K562 (cell line): ENCODE measurements around the gene LST1. TPM values are rescaled to one million over a fixed set of nuclear protein-coding genes. Genes with fewer than 3 reads are reported as not detected.

Source experiments
- ATAC-seq: fragments of 200-7000 bp; cut with Tn5 transposase; 3 replicates; pipeline ENCODE4 v1.9.1; 2020; ENCODE audit warnings: moderate library complexity
- BruUV-seq: library from RNA; stranded (reverse); fragments of 400-500 nt; replicated peaks from 2 replicates; lab custom pipeline; 2021; lab: Mats Ljungman, UMichigan
- CTCF ChIA-PET: fragments of 300-600 bp; formaldehyde crosslinking; extraction: SDS; loops from one replicate; lab custom pipeline; 2021; ENCODE audit warnings: low intra/inter-chr PET ratio; lab: Yijun Ruan, JAX
- POLR2A ChIA-PET: fragments of 300-600, 350-650 bp; sonication (Branson Sonifier 250); formaldehyde crosslinking; extraction: SDS; loops from one replicate; lab custom pipeline; 2021; ENCODE audit warnings: antibody characterized with exemption, inconsistent platforms; lab: Yijun Ruan, JAX
- DNase-seq, 4 experiments: peaks; one replicate each; pipeline versions ENCODE4 v3.0.0 to v3.0.0-alpha.2; 2011 to 2018; ENCODE audit warnings: low spot score in 3 of 4, mixed read lengths in 3 of 4; ENCODE audit errors: extremely low read depth in 1 of 4
- FAIRE-seq: peaks from 2 replicates; lab custom pipeline; 2011; peaks lifted over from hg19 to GRCh38; lab: Jason Lieb, UNC
- H2AFZ ChIP-seq: 2 replicates; pipeline ENCODE4 v1.6.0; 2011; ENCODE audit warnings: low read depth, low read length, control low read depth, inconsistent platforms
- H3K27ac ChIP-seq: fragments of 200-600 bp; 3 replicates; pipeline ENCODE4 v1.8.0; 2011; ENCODE audit warnings: low read depth, mild to moderate bottlenecking, control low read depth, inconsistent platforms, low read length, moderate library complexity, mixed read lengths; ENCODE audit errors: extremely low read depth
- H3K27me3 ChIP-seq, 2 experiments: fragments of 300-600 bp in 1 of 2; 2 replicates in 1 of 2; 3 replicates in 1 of 2; pipeline versions ENCODE4 v1.6.0 to v1.8.0; 2011; ENCODE audit warnings: inconsistent platforms in 2 of 2, low read length in 2 of 2, mild to moderate bottlenecking in 1 of 2, mixed read lengths in 1 of 2, moderate library complexity in 1 of 2; ENCODE audit not compliant: control insufficient read depth in 2 of 2, insufficient read depth in 2 of 2
- H3K36me3 ChIP-seq: fragments of 300-600 bp; 3 replicates; pipeline ENCODE4 v1.8.0; 2011; ENCODE audit warnings: mild to moderate bottlenecking, low read length, inconsistent platforms; ENCODE audit not compliant: control insufficient read depth, insufficient read depth
- H3K4me1 ChIP-seq, 2 experiments: fragments of 200-600 bp in 1 of 2; replicated peaks in 1 of 2; 2 replicates in 1 of 2; 3 replicates in 1 of 2; pipeline versions ENCODE4 v1.5.1 to v1.8.0; 2011; ENCODE audit warnings: inconsistent platforms in 2 of 2, low read length in 2 of 2, mild to moderate bottlenecking in 1 of 2, mixed read lengths in 1 of 2, moderate library complexity in 1 of 2; ENCODE audit not compliant: control insufficient read depth in 2 of 2, insufficient read depth in 2 of 2
- H3K4me2 ChIP-seq: 2 replicates; pipeline ENCODE4 v1.6.1; 2011; ENCODE audit warnings: low read length, control low read depth, inconsistent platforms, mixed read lengths; ENCODE audit not compliant: insufficient read depth
- H3K4me3 ChIP-seq: fragments of 200-600 bp; sonication (generic), shearing (Covaris generic); 2 replicates; pipeline ENCODE4 v1.5.1; 2016; ENCODE audit warnings: control low read depth, inconsistent platforms
- H3K79me2 ChIP-seq: fragments of 200-600 bp; 3 replicates; pipeline ENCODE4 v1.8.0; 2011; ENCODE audit warnings: low read length, inconsistent platforms; ENCODE audit not compliant: control insufficient read depth, insufficient read depth
- H3K9ac ChIP-seq, 2 experiments: 2 replicates each; pipeline versions ENCODE4 v1.6.0 to v1.6.1; 2011; ENCODE audit warnings: low read depth in 2 of 2, low read length in 2 of 2, control low read depth in 1 of 2, inconsistent platforms in 1 of 2, mild to moderate bottlenecking in 1 of 2, mixed read lengths in 1 of 2; ENCODE audit not compliant: insufficient read depth in 1 of 2
- H3K9me1 ChIP-seq: one replicate; pipeline ENCODE4 v1.6.0; 2011; ENCODE audit warnings: inconsistent platforms, mild to moderate bottlenecking, low read length, moderate library complexity; ENCODE audit not compliant: control insufficient read depth, insufficient read depth
- H3K9me3 ChIP-seq: replicated peaks from 2 replicates; pipeline ENCODE4 v1.5.1; 2011; ENCODE audit warnings: low read depth, low read length, inconsistent platforms; ENCODE audit not compliant: control insufficient read depth, insufficient read depth
- H4K20me1 ChIP-seq: replicated peaks from 2 replicates; pipeline ENCODE4 v1.6.1; 2011; ENCODE audit warnings: low read length, inconsistent platforms, mixed read lengths; ENCODE audit not compliant: control insufficient read depth, insufficient read depth
- JUNB ChIP-seq: fragments of 450-650 bp; formaldehyde crosslinking; conservative IDR thresholded peaks from 2 replicates; pipeline ENCODE4 v1.4.0; 2020; ENCODE audit warnings: mild to moderate bottlenecking
- NCOA6 ChIP-seq: fragments of 450-650 bp; IDR thresholded peaks from 2 replicates; pipeline ENCODE4 v1.6.1; 2017; ENCODE audit warnings: mild to moderate bottlenecking
- NR3C1 ChIP-seq: sonication (generic); formaldehyde crosslinking; IDR thresholded peaks from 2 replicates; pipeline ENCODE4 v1.8.1; 2022; ENCODE audit warnings: missing genetic modification reagents
- TOE1 ChIP-seq, 2 experiments: fragments of 450-650 bp in 1 of 2; sonication (generic) in 1 of 2; formaldehyde crosslinking in 1 of 2; IDR thresholded peaks; 2 replicates each; pipeline versions ENCODE4 v1.7.1 to v1.8.0; 2016 to 2022; ENCODE audit warnings: borderline replicate concordance in 2 of 2, mild to moderate bottlenecking in 2 of 2, antibody characterized with exemption in 1 of 2, inconsistent platforms in 1 of 2, low read depth in 1 of 2, missing genetic modification reagents in 1 of 2, moderate library complexity in 1 of 2
- ZC3H4 ChIP-seq: sonication (generic); formaldehyde crosslinking; IDR thresholded peaks from 2 replicates; pipeline ENCODE4 v1.9.0; 2021; ENCODE audit warnings: missing genetic modification reagents, borderline replicate concordance
- WGBS: fragments of 100-300 bp; shearing (Covaris generic); methylation state at CpG from one replicate; pipeline ENCODE4 v1.1.6; 2016; ENCODE audit warnings: low coverage, mixed read lengths; ENCODE audit not compliant: insufficient coverage; ENCODE audit errors: missing lambda C conversion rate; 5-methylcytosine and 5-hydroxymethylcytosine counted together
- in situ Hi-C: fragments of 300-500 bp; cut with MboI; formaldehyde crosslinking; loops from 4 replicates; pipeline ENCODE4 v1.15.0; 2018; ENCODE audit warnings: inconsistent platforms, mixed read lengths
- intact Hi-C: fragments of 100-400 bp; cut with micrococcal nuclease; formaldehyde crosslinking; loops from 2 replicates; pipeline ENCODE4 v1.14.2; 2022
- polyA plus RNA-seq, 8 experiments: library from polyadenylated mRNA; depleted of rRNA in 4 of 8; stranded (reverse) in 5 of 8; unstranded in 3 of 8; fragments of >200 nt; fragmentation: Nextera tagmentation in 2 of 8; fragmentation: Illumina TruSeq in 1 of 8; extraction: Ambion mirVana in 2 of 8; extraction: Trizol in 1 of 8; gene quantifications; 2 replicates each; pipeline versions ENCODE4 v1.2.1 to v1.2.3, GENCODE V29; 2011 to 2014; ENCODE audit warnings: inconsistent platforms in 1 of 8, missing spikeins in 1 of 8
- total RNA-seq, 7 experiments: library from RNA; depleted of rRNA in 6 of 7; stranded (reverse); fragments of >200 nt in 6 of 7; fragmentation: Illumina TruSeq in 2 of 7; extraction: Trizol in 2 of 7; gene quantifications; 2 replicates each; pipeline versions ENCODE4 v1.2.1 to v1.2.3, GENCODE V29; 2011 to 2021; ENCODE audit warnings: low replicate concordance in 1 of 7
- TF ChIP-seq, protein P1 (sequence below), 2 experiments: fragments of 450-650 bp; formaldehyde crosslinking in 1 of 2; IDR thresholded peaks; 2 replicates each; pipeline versions ENCODE4 v1.4.0 to v1.6.1; 2014 to 2020; ENCODE audit warnings: mild to moderate bottlenecking in 2 of 2, borderline replicate concordance in 1 of 2, low read depth in 1 of 2

Gene LST1
- total and polyA plus RNA-seq, 9 of the 15 experiments (the other 6 are each of a cell fraction or from before 2014, with no cell fraction given) = 0.82 to 7.8 (median 1.7) TPM

DNA sequence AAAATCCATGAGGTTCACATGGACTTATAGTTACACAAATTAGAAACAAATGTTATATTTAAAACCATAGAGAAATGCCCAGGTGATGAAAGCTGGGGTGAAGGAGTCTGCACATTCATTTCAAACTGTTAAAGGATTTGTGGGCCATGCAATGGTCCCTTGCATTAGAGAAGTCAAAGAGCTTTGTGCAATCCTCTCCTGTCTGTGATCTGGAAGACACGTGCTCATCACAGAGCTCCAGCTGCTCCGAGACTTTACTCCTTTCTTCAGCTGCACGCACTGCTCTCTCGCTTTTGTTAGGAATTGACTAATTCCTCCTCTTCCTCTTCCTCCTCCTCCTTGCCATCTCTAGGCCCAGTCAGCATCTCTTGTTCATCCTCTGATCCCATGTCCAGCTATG is 24.9 kb downstream of the LST1 start:
- 67% methylated on average over 4 of the region's 4 CpGs for WGBS
- Histone ChIP-seq H3K4me2 (no peak overlapping the region), H3K4me3 (no peak overlapping the region), H3K27me3 (no peaks in the 10 kb centered on the region), H4K20me1 (no peaks in the 10 kb centered on the region), H3K36me3 (no peaks in the 10 kb centered on the region), H3K4me1 (peaks cover 25 to 34% of the 10 kb centered on the region in 2 experiments), H3K79me2 (no peaks in the 10 kb centered on the region), H3K9me1 (no peaks in the 10 kb centered on the region), H3K27ac (no peak overlapping the region), H2AFZ (no peak overlapping the region), H3K9me3 (no peaks in the 10 kb centered on the region), H3K9ac (no peak overlapping the region; a peak in 1 of 4 replicates)
- ChIA-PET CTCF (no interaction called here), POLR2A (interaction anchor here (0.8 to 2.2 kb wide), 4 partner anchors 9 to 83 kb away, joined by 3 to 16 read pairs (median 4); partner anchors contain the start of genes MCCD1 and PRRC2A)
- ATAC-seq = no peak
- no peak for DNase-seq
- no peak for TF ChIP-seq JUNB (CRISPR knock-in tag)
- TF ChIP-seq, protein P1, sequence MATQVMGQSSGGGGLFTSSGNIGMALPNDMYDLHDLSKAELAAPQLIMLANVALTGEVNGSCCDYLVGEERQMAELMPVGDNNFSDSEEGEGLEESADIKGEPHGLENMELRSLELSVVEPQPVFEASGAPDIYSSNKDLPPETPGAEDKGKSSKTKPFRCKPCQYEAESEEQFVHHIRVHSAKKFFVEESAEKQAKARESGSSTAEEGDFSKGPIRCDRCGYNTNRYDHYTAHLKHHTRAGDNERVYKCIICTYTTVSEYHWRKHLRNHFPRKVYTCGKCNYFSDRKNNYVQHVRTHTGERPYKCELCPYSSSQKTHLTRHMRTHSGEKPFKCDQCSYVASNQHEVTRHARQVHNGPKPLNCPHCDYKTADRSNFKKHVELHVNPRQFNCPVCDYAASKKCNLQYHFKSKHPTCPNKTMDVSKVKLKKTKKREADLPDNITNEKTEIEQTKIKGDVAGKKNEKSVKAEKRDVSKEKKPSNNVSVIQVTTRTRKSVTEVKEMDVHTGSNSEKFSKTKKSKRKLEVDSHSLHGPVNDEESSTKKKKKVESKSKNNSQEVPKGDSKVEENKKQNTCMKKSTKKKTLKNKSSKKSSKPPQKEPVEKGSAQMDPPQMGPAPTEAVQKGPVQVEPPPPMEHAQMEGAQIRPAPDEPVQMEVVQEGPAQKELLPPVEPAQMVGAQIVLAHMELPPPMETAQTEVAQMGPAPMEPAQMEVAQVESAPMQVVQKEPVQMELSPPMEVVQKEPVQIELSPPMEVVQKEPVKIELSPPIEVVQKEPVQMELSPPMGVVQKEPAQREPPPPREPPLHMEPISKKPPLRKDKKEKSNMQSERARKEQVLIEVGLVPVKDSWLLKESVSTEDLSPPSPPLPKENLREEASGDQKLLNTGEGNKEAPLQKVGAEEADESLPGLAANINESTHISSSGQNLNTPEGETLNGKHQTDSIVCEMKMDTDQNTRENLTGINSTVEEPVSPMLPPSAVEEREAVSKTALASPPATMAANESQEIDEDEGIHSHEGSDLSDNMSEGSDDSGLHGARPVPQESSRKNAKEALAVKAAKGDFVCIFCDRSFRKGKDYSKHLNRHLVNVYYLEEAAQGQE (IDR thresholded peaks at IDR 0.05; ENCODE audit: borderline replicate concordance) = no peak
- TF ChIP-seq, protein P1 (CRISPR knock-in tag; IDR thresholded peaks at IDR 0.05; ENCODE audit: low read depth) = no peak
- TF ChIP-seq TOE1 (IDR thresholded peaks at IDR 0.05; ENCODE audit: borderline replicate concordance) = no peak
- TF ChIP-seq TOE1 (CRISPR knock-in tag; IDR thresholded peaks at IDR 0.05; ENCODE audit: borderline replicate concordance, low read depth) = no peak
- TF ChIP-seq NR3C1 (CRISPR knock-in tag) = no peak
- TF ChIP-seq NCOA6 = no peak
- TF ChIP-seq ZC3H4 (CRISPR knock-in tag) = no peak
- intact Hi-C loops = no loop called here
- in situ Hi-C loops = no loop called here
- no peak for FAIRE-seq
- BruUV-seq = no TSS peak
